ENCODE results near the gene EMCN.

- peak; percentile 73 for TF ChIP-seq CTCF (conservative IDR thresholded peaks at IDR 0.05; ENCODE audit: low read length)
- no peak for TF ChIP-seq EZH2phosphoT487 (IDR thresholded peaks at IDR 0.05; ENCODE audit: borderline replicate concordance)
Observed at GRCh38 chr4:100372432-100372831, 145.4 kb downstream of the EMCN start.

Data from Loucy (cell line).